ENCODE results near the gene CSGALNACT2. TPM values are rescaled to one million over a fixed set of nuclear protein-coding genes. Genes with fewer than 3 reads are reported as not detected.

CSGALNACT2 gene
- total RNA-seq, 1 donor from 2014 or later = 38.7 TPM

GRCh38 chr10:43102063-43102828 is 36.0 kb upstream of the CSGALNACT2 start:
- no peak overlapping the region for H3K4me3 Mint-ChIP-seq (ENCODE audit: unreplicated experiment)
- H3K27me3 Mint-ChIP-seq (ENCODE audit: low read depth) = peaks cover 27% of the 10 kb centered on the region
- TF ChIP-seq, protein P1, sequence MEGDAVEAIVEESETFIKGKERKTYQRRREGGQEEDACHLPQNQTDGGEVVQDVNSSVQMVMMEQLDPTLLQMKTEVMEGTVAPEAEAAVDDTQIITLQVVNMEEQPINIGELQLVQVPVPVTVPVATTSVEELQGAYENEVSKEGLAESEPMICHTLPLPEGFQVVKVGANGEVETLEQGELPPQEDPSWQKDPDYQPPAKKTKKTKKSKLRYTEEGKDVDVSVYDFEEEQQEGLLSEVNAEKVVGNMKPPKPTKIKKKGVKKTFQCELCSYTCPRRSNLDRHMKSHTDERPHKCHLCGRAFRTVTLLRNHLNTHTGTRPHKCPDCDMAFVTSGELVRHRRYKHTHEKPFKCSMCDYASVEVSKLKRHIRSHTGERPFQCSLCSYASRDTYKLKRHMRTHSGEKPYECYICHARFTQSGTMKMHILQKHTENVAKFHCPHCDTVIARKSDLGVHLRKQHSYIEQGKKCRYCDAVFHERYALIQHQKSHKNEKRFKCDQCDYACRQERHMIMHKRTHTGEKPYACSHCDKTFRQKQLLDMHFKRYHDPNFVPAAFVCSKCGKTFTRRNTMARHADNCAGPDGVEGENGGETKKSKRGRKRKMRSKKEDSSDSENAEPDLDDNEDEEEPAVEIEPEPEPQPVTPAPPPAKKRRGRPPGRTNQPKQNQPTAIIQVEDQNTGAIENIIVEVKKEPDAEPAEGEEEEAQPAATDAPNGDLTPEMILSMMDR (IDR thresholded peaks at IDR 0.05) = no peak
- H3K9me3 Mint-ChIP-seq (ENCODE audit: low read depth) = no peaks in the 10 kb centered on the region
- H3K36me3 Mint-ChIP-seq (ENCODE audit: low read depth) = no peaks in the 10 kb centered on the region
- no peak for DNase-seq (ENCODE audit: low spot score)
- peaks cover 3% of the 10 kb centered on the region for H3K4me1 Mint-ChIP-seq (ENCODE audit: low read depth)
- no peak overlapping the region for H3K27ac Mint-ChIP-seq (ENCODE audit: unreplicated experiment)

- DNase-seq (ENCODE audit: low spot score) = no peak
- H3K4me1 Mint-ChIP-seq (ENCODE audit: low read depth) = peaks cover 3% of the 10 kb centered on the region
- H3K27me3 Mint-ChIP-seq (ENCODE audit: low read depth) = peaks cover 14% of the 10 kb centered on the region
- TF ChIP-seq, protein P1 (IDR thresholded peaks at IDR 0.05) = peak; percentile 100
- H3K4me3 Mint-ChIP-seq (ENCODE audit: unreplicated experiment) = peak overlapping the region; percentile 71
- no peaks in the 10 kb centered on the region for H3K9me3 Mint-ChIP-seq (ENCODE audit: low read depth)
- H3K27ac Mint-ChIP-seq (ENCODE audit: unreplicated experiment) = no peak overlapping the region
- no peaks in the 10 kb centered on the region for H3K36me3 Mint-ChIP-seq (ENCODE audit: low read depth)
Measured at GRCh38 chr10:43105102-43105955, 32.9 kb upstream of the CSGALNACT2 start.

DNA sequence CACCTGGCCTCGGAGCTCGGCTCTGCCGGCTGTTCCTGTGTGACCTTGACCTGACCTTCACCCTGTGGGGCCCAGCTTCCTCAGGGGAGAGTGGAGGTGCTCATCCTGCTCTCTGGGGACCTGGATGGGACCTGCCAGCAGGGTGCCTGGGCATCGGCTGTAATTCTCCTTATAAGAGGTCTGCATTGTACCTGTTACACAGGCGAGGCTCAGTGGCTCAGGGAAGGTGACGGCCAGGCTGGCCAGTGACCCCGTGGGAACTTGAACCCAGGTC is 32.4 kb upstream of the CSGALNACT2 start:
- Mint-ChIP-seq H3K36me3 (ENCODE audit: low read depth) (no peaks in the 10 kb centered on the region), H3K27me3 (ENCODE audit: low read depth) (peaks cover 14% of the 10 kb centered on the region), H3K4me3 (ENCODE audit: unreplicated experiment) (no peak overlapping the region), H3K4me1 (ENCODE audit: low read depth) (peaks cover 3% of the 10 kb centered on the region), H3K9me3 (ENCODE audit: low read depth) (no peaks in the 10 kb centered on the region), H3K27ac (ENCODE audit: unreplicated experiment) (no peak overlapping the region)
- no peak for DNase-seq (ENCODE audit: low spot score)
- TF ChIP-seq, protein P1 (IDR thresholded peaks at IDR 0.05) = no peak

DNA sequence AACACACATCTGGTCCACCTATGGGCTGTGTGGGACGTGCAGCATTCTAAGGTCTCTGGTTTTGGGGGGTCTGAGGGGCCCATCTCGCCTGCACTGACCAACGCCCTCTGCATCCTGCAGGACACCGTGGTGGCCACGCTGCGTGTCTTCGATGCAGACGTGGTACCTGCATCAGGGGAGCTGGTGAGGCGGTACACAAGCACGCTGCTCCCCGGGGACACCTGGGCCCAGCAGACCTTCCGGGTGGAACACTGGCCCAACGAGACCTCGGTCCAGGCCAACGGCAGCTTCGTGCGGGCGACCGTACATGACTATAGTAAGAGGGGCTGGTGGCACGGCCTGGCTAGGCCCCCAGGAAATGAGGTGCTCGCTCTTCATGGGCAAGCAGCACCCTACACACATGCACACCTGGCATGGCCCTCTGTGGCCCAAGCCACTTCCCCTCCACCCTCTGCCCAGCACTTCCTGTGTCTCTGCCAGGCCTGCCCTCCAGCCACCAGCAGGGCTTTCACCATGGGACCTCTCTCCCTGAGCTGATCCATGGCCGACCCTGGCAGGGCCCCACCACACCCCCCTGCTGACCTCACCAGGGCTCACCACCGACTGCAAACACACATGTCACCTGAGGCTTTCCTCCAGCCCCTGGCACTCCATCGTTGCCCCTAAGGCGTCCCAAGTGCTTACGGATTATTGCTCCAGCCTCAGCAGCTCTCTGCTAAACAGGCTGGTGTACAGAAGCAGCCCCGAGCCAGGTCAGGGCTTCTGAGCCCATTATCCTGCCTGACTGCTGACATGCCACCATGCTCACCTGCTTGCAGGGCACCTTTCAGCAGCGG is 31.8 kb upstream of the CSGALNACT2 start:
- H3K27ac Mint-ChIP-seq (ENCODE audit: unreplicated experiment) = no peak overlapping the region
- H3K27me3 Mint-ChIP-seq (ENCODE audit: low read depth) = peaks cover 14% of the 10 kb centered on the region
- DNase-seq (ENCODE audit: low spot score) = no peak
- peaks cover 3% of the 10 kb centered on the region for H3K4me1 Mint-ChIP-seq (ENCODE audit: low read depth)
- no peaks in the 10 kb centered on the region for H3K9me3 Mint-ChIP-seq (ENCODE audit: low read depth)
- TF ChIP-seq, protein P1 (IDR thresholded peaks at IDR 0.05) = no peak
- no peaks in the 10 kb centered on the region for H3K36me3 Mint-ChIP-seq (ENCODE audit: low read depth)
- no peak overlapping the region for H3K4me3 Mint-ChIP-seq (ENCODE audit: unreplicated experiment)

GRCh38 chr10:43108951-43109350 is 29.3 kb upstream of the CSGALNACT2 start:
- Mint-ChIP-seq H3K27me3 (ENCODE audit: low read depth) (peaks cover under 1% of the 10 kb centered on the region), H3K36me3 (ENCODE audit: low read depth) (no peaks in the 10 kb centered on the region), H3K4me3 (ENCODE audit: unreplicated experiment) (no peak overlapping the region), H3K4me1 (ENCODE audit: low read depth) (peaks cover 3% of the 10 kb centered on the region), H3K27ac (ENCODE audit: unreplicated experiment) (no peak overlapping the region), H3K9me3 (ENCODE audit: low read depth) (no peaks in the 10 kb centered on the region)
- TF ChIP-seq, protein P1 (IDR thresholded peaks at IDR 0.05) = no peak
- peak; percentile 88 for DNase-seq (ENCODE audit: low spot score)
